Left hindlimb (tissue), 1 donor: Measurements from ENCODE around the gene OBSL1.
A peak's percentile ranks its signal among the peaks of the same experiment; 100 is the strongest.

Experiments used
- DNase-seq: peaks from one replicate; pipeline ENCODE4 v3.0.0-alpha.2; 2018

Gene OBSL1

GRCh38 chr2:219548990-219549389, 22.3 kb downstream of the OBSL1 start:
- no peak for DNase-seq

- no peak for DNase-seq
These were observed 23.7 kb downstream of the OBSL1 start for GRCh38 chr2:219547621-219548020.

DNA sequence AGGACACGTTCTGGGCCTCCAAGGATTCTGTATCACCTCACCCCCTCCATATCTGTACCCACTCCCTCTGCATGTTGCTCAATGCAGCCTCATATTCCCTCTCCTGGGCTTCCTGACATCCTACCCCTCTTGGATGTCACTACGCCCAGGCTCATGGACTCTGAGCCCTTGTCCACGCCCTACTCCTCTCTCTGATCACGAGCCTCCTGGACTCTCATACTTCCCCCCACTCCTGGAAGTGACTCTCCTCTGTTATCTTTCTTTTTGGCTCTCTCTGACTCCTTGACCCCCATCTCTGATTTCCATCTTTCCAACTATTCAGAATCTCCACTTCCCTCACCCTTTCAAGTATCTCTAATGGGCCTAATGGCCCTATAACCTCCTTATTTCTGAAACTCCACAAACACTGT, 25.4 kb downstream of the OBSL1 start:
- DNase-seq: no peak

GRCh38 chr2:219545295-219545942, 25.9 kb downstream of the OBSL1 start:
- DNase-seq: no peak

DNA sequence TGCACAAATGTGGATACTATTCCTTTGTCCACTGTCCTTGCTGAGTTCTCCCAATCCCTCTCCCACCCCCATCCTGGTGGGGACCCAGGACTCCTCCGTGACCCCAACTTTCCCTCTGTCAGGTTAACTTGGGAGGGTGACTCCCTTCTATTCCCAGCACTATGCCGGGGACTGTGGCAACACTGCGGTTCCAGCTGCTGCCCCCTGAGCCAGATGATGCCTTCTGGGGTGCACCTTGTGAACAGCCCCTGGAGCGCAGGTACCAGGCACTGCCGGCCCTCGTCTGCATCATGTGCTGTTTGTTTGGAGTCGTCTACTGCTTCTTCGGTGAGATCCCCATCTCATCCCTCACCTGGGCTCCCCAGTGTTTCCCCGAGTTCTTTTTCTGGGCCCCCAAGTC, 26.8 kb downstream of the OBSL1 start:
- no peak for DNase-seq

GRCh38 chr2:219543596-219544358, 27.6 kb downstream of the OBSL1 start, which contains the start of the genes CHPF and TMEM198:
TSS of gene CHPF (minus strand) at chr2:219543809. CDS start at chr2:219543538, 271 bp downstream.
TSS of gene TMEM198 (plus strand) at chr2:219544028. CDS start at chr2:219544728, 700 bp downstream.
- DNase-seq: peak; percentile 99

DNA sequence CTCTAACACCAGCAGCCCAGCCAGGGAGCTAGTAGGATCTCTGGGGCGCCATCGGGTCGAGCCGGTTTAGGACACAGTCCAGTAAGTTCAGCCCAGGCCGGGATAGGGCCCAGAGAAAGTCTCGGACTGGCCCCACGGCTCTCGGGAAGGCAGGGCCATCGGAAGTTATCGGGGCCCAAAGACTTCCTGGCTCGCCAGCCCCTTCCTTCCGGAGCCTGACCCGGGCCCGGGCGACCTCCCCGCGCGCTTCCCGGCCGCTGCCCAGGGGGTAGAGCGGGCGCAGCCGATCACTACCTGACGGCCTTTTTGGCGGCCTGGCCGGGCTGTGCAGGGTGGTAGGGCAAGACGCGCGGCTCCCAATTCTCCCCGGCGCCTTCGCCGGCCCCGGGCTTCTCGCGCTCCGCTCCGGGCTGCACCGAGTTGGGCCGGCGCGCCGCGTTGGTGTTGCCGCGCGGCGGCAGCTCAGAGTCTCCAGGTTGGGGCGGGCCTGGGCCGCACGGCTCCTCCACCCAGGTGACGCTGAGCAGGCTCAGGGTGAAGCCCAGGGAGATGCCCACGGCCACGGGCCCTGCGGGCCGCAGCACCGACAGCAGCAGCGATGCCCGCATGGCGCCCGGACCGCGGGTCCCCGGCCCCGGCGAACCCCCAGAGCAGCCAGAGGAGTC, 28.3 kb downstream of the OBSL1 start:
- no peak for DNase-seq

- DNase-seq: peak; percentile 85
These were observed 29.6 kb downstream of the OBSL1 start for GRCh38 chr2:219541611-219542180.

GRCh38 chr2:219540784-219541504, 30.4 kb downstream of the OBSL1 start:
- no peak for DNase-seq

GRCh38 chr2:219539926-219540678, 31.2 kb downstream of the OBSL1 start:
- no peak for DNase-seq

DNA sequence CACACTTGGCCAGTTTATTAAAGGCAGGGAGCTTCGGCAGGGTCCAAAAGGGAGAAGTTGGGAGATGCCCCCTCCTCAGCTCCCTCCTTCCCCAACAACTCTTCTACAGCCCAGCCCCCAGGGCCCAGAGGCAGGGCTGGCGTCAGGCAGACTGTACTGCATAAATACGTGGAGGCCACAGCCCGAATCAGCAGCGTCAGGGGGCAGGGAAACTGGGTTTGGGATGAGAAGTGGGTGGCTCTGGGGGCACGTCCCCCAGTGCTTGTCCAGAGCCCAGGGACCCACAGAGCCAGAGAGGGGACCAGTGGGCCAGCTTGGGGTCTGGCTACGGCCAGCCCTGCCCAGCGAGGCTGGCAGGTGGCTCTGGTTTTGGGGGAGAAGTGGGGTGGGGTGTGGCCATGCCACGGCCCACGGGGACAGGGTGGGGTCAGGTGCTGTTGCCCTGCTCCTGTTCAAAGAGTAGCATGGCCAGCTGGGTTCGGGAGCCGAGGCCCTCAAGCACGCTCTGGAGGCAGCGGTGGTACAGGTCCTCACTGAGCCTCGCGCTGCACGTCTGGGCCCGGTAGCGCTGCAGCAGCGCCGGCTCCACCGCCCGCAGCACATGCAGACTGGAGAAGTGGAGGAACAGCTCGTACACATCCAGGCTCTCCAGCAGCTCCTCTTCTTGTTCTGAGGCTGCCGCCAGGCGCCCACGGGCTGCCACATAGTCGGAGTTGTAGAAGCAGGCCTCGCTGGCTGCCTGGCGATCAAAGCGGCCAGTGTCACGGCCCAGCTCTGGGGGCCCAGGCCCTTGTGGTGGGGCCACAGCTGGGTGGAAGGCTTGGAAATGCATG, 32.2 kb downstream of the OBSL1 start:
- no peak for DNase-seq

GRCh38 chr2:219538504-219538951, 32.8 kb downstream of the OBSL1 start:
- peak; percentile 74 for DNase-seq

GRCh38 chr2:219537657-219538488, 33.5 kb downstream of the OBSL1 start:
- DNase-seq: no peak

- no peak for DNase-seq
These were observed 34.4 kb downstream of the OBSL1 start for GRCh38 chr2:219536967-219537366.

GRCh38 chr2:219536425-219536824, 34.9 kb downstream of the OBSL1 start:
- no peak for DNase-seq

DNA sequence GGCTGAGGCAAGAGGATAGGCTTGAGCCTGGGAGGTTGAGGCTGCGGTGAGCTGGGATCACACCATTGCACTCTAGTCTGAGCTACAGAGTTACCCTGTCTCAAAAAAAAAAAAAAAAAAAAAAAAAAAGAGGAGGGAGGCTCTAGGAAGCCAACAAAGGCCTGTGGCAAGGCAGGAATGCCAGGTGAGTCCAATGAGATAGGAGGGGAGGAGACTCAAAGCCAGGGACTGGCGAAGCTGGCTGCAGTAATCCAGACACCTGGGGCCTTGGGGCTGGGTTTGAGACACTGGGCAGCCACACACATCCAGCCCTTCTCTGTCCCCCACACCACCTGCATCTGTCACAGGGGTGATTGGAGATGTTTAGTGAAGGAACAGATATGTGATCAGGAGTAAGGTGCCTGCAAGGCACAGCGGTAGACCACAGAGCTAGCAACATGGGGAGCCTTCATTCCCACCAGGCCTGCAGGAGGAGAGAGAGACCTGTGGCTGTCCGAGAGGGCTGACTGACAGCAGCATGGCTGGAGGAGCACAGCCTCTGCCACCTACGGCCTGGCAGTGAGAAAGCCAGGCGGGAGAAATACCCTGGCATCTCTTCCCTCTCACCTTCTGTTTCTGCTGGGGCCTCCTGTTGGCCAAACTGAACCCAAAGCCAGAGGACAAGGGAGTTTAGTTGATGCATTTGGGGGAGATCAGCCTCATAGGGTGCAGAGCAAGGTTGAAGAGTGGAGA, 37.2 kb downstream of the OBSL1 start:
- DNase-seq: no peak

DNA sequence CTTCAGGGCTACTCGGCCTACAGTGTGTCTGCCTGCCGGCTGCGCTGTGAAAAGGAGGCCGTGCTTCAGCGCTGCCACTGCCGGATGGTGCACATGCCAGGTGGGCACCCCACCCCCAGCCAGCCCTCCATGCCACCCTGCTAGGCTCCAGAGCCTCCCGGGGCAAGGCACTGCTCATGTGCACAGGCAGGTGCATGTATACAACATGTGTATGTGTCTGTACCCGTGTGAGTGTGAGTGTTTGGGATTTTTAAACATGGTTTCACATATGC, 39.0 kb downstream of the OBSL1 start:
- no peak for DNase-seq

DNA sequence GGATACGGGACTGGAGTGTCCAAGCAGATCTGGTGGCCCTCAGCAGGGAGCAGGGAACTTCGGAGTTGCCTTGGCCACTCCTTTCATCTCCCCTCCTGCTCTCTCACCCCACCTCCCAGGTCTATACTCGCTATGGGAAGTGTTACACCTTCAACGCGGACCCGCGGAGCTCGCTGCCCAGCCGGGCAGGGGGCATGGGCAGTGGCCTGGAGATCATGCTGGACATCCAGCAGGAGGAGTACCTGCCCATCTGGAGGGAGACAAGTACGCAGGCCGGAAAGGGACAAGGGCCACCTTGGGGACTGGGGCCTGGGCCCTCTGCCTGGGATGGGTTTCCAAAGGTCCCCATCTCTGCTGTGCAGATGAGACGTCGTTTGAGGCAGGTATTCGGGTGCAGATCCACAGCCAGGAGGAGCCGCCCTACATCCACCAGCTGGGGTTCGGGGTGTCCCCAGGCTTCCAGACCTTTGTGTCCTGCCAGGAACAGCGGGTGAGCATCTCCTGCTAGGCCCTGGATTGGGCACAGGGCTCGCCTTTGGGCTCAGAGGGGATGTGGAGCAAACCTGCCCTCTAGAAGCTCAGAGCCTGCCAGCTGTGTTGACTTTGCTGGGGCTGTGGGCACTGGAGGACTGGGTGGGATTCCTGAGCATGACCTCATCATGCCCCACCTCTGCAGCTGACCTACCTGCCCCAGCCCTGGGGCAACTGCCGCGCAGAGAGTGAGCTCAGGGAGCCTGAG, 39.5 kb downstream of the OBSL1 start:
- DNase-seq: no peak
